Activated T-helper 17 cell treated with anti-CD3 and anti-CD28 coated beads, Interleukin-2, amount 50 U/mL, for 72 hours (primary cell): ENCODE data around the gene GLYATL1. TPM values are rescaled to one million over a fixed set of nuclear protein-coding genes. Genes with fewer than 3 reads are reported as not detected.

Experiments
- ATAC-seq: fragments of 150-1000 bp; cut with Tn5 transposase; replicated peaks from 2 replicates; pipeline ENCODE4 v1.10.0; 2021; ENCODE audit warnings: mild to moderate bottlenecking, moderate library complexity
- H3K27ac Mint-ChIP-seq: one replicate; pipeline ENCODE4 v1.8.0; 2022; ENCODE audit warnings: mixed read lengths
- H3K27me3 Mint-ChIP-seq: one replicate; pipeline ENCODE4 v1.8.0; 2022; ENCODE audit warnings: mixed read lengths
- H3K36me3 Mint-ChIP-seq: one replicate; pipeline ENCODE4 v1.8.0; 2022; ENCODE audit warnings: low read depth, mild to moderate bottlenecking, mixed read lengths
- H3K4me1 Mint-ChIP-seq: one replicate; pipeline ENCODE4 v1.8.0; 2022; ENCODE audit warnings: mixed read lengths
- H3K4me3 Mint-ChIP-seq: one replicate; pipeline ENCODE4 v1.8.0; 2022; ENCODE audit warnings: mild to moderate bottlenecking, mixed read lengths
- H3K9me3 Mint-ChIP-seq: one replicate; pipeline ENCODE4 v1.8.0; 2022; ENCODE audit warnings: mixed read lengths
- total RNA-seq, 2 donors: library from RNA; stranded (reverse); gene quantifications; one replicate each; pipeline ENCODE4 v1.2.3, GENCODE V29; 2022

Gene GLYATL1
- total RNA-seq, 2 donors from 2014 or later, result not detected

GRCh38 chr11:58940028-58940427 is 740 bp downstream of the GLYATL1 start:
- H3K4me1 Mint-ChIP-seq, result no peaks in the 10 kb centered on the region
- ATAC-seq, result no peak

GRCh38 chr11:58941838-58942237 is 2.5 kb downstream of the GLYATL1 start:
- no peaks in the 10 kb centered on the region for H3K9me3 Mint-ChIP-seq
- no peaks in the 10 kb centered on the region for H3K36me3 Mint-ChIP-seq
- H3K27ac Mint-ChIP-seq, result no peak overlapping the region
- H3K4me1 Mint-ChIP-seq, result no peaks in the 10 kb centered on the region
- no peak for ATAC-seq
- peaks cover 8% of the 10 kb centered on the region for H3K27me3 Mint-ChIP-seq
- no peak overlapping the region for H3K4me3 Mint-ChIP-seq

More at GRCh38 chr11:58940028-58940427, 740 bp downstream of the GLYATL1 start:
- H3K9me3 Mint-ChIP-seq, result no peaks in the 10 kb centered on the region
- H3K27me3 Mint-ChIP-seq, result peaks cover 8% of the 10 kb centered on the region
- H3K4me3 Mint-ChIP-seq, result no peak overlapping the region
- H3K27ac Mint-ChIP-seq, result no peak overlapping the region
- no peaks in the 10 kb centered on the region for H3K36me3 Mint-ChIP-seq

GRCh38 chr11:58945663-58946062 is 6.4 kb downstream of the GLYATL1 start:
- Mint-ChIP-seq H3K4me3 (no peak overlapping the region), H3K27me3 (peaks cover 14% of the 10 kb centered on the region), H3K36me3 (no peaks in the 10 kb centered on the region), H3K4me1 (no peaks in the 10 kb centered on the region), H3K27ac (no peak overlapping the region), H3K9me3 (no peaks in the 10 kb centered on the region)
- no peak for ATAC-seq

- no peaks in the 10 kb centered on the region for H3K4me1 Mint-ChIP-seq
- H3K36me3 Mint-ChIP-seq, result no peaks in the 10 kb centered on the region
- H3K4me3 Mint-ChIP-seq, result no peak overlapping the region
- ATAC-seq, result no peak
- peaks cover 24% of the 10 kb centered on the region for H3K27me3 Mint-ChIP-seq
- no peak overlapping the region for H3K27ac Mint-ChIP-seq
- no peaks in the 10 kb centered on the region for H3K9me3 Mint-ChIP-seq
These were observed 9.9 kb downstream of the GLYATL1 start for GRCh38 chr11:58949184-58949583.

GRCh38 chr11:58957922-58958321 is 18.6 kb downstream of the GLYATL1 start:
- no peak overlapping the region for H3K27ac Mint-ChIP-seq
- H3K4me1 Mint-ChIP-seq, result peaks cover 5% of the 10 kb centered on the region
- no peaks in the 10 kb centered on the region for H3K9me3 Mint-ChIP-seq
- peak; percentile 74 for ATAC-seq
- H3K27me3 Mint-ChIP-seq, result peaks cover 29% of the 10 kb centered on the region
- H3K36me3 Mint-ChIP-seq, result no peaks in the 10 kb centered on the region
- no peak overlapping the region for H3K4me3 Mint-ChIP-seq

GRCh38 chr11:58958500-58958899 is 19.2 kb downstream of the GLYATL1 start:
- H3K4me1 Mint-ChIP-seq, result peaks cover 5% of the 10 kb centered on the region
- no peak overlapping the region for H3K27ac Mint-ChIP-seq
- H3K36me3 Mint-ChIP-seq, result no peaks in the 10 kb centered on the region
- H3K9me3 Mint-ChIP-seq, result no peaks in the 10 kb centered on the region
- peaks cover 26% of the 10 kb centered on the region for H3K27me3 Mint-ChIP-seq
- no peak overlapping the region for H3K4me3 Mint-ChIP-seq
- ATAC-seq, result peak; percentile 31

GRCh38 chr11:58963551-58964104 is 24.3 kb downstream of the GLYATL1 start:
- no peak for ATAC-seq
- Mint-ChIP-seq H3K4me1 (no peaks in the 10 kb centered on the region), H3K4me3 (no peak overlapping the region), H3K27ac (no peak overlapping the region), H3K27me3 (peaks cover 27% of the 10 kb centered on the region), H3K36me3 (no peaks in the 10 kb centered on the region), H3K9me3 (no peaks in the 10 kb centered on the region)

GRCh38 chr11:58965246-58965985 is 26.1 kb downstream of the GLYATL1 start:
- no peak overlapping the region for H3K4me3 Mint-ChIP-seq
- H3K4me1 Mint-ChIP-seq, result no peaks in the 10 kb centered on the region
- H3K36me3 Mint-ChIP-seq, result no peaks in the 10 kb centered on the region
- H3K9me3 Mint-ChIP-seq, result no peaks in the 10 kb centered on the region
- H3K27me3 Mint-ChIP-seq, result peaks cover 29% of the 10 kb centered on the region
- no peak overlapping the region for H3K27ac Mint-ChIP-seq
- ATAC-seq, result no peak

GRCh38 chr11:58968251-58968711 is 29.0 kb downstream of the GLYATL1 start:
- no peak for ATAC-seq
- H3K4me1 Mint-ChIP-seq, result no peaks in the 10 kb centered on the region

GRCh38 chr11:58977470-58977869 is 38.2 kb downstream of the GLYATL1 start:
- no peak overlapping the region for H3K27ac Mint-ChIP-seq
- H3K4me1 Mint-ChIP-seq, result no peaks in the 10 kb centered on the region
- no peak overlapping the region for H3K4me3 Mint-ChIP-seq
- H3K36me3 Mint-ChIP-seq, result no peaks in the 10 kb centered on the region
- no peak for ATAC-seq
- peaks cover 6% of the 10 kb centered on the region for H3K27me3 Mint-ChIP-seq
- peaks cover 4% of the 10 kb centered on the region for H3K9me3 Mint-ChIP-seq

More at GRCh38 chr11:58968251-58968711, 29.0 kb downstream of the GLYATL1 start:
- Mint-ChIP-seq H3K9me3 (peaks cover 2% of the 10 kb centered on the region), H3K27me3 (peaks cover 34% of the 10 kb centered on the region), H3K36me3 (no peaks in the 10 kb centered on the region), H3K27ac (no peak overlapping the region), H3K4me3 (no peak overlapping the region)

GRCh38 chr11:58979222-58979621 is 39.9 kb downstream of the GLYATL1 start:
- Mint-ChIP-seq H3K27me3 (no peaks in the 10 kb centered on the region), H3K9me3 (no peaks in the 10 kb centered on the region), H3K27ac (no peak overlapping the region), H3K36me3 (no peaks in the 10 kb centered on the region), H3K4me1 (no peaks in the 10 kb centered on the region), H3K4me3 (no peak overlapping the region)
- ATAC-seq, result no peak

GRCh38 chr11:58980159-58980843 is 41.0 kb downstream of the GLYATL1 start:
- H3K27me3 Mint-ChIP-seq, result no peaks in the 10 kb centered on the region
- no peak for ATAC-seq

GRCh38 chr11:58992489-58992888 is 53.2 kb downstream of the GLYATL1 start:
- no peak for ATAC-seq
- Mint-ChIP-seq H3K27ac (no peak overlapping the region), H3K4me1 (no peaks in the 10 kb centered on the region), H3K4me3 (no peak overlapping the region), H3K36me3 (no peaks in the 10 kb centered on the region), H3K9me3 (no peaks in the 10 kb centered on the region), H3K27me3 (peaks cover 48% of the 10 kb centered on the region)

More at GRCh38 chr11:58980159-58980843, 41.0 kb downstream of the GLYATL1 start:
- Mint-ChIP-seq H3K36me3 (no peaks in the 10 kb centered on the region), H3K9me3 (no peaks in the 10 kb centered on the region), H3K4me3 (no peak overlapping the region), H3K4me1 (no peaks in the 10 kb centered on the region), H3K27ac (no peak overlapping the region)

- Mint-ChIP-seq H3K27me3 (peaks cover 48% of the 10 kb centered on the region), H3K27ac (no peak overlapping the region), H3K4me1 (no peaks in the 10 kb centered on the region), H3K4me3 (no peak overlapping the region), H3K9me3 (no peaks in the 10 kb centered on the region), H3K36me3 (no peaks in the 10 kb centered on the region)
- ATAC-seq, result no peak
These were observed 54.9 kb downstream of the GLYATL1 start for GRCh38 chr11:58994171-58994570.
